Ishikawa (cell line): ENCODE measurements around the gene HIPK1.

ENCODE experiments used
- CEBPB ChIP-seq: IDR thresholded peaks from 2 replicates; pipeline ENCODE4 v1.6.1; 2012
- CREB1 ChIP-seq: IDR thresholded peaks from 2 replicates; pipeline ENCODE4 v1.6.1; 2012; ENCODE audit warnings: low read depth
- EGR1 ChIP-seq: IDR thresholded peaks from 2 replicates; pipeline ENCODE4 v1.6.1; 2012
- EP300 ChIP-seq: IDR thresholded peaks from 2 replicates; pipeline ENCODE4 v1.6.1; 2012; ENCODE audit warnings: borderline replicate concordance
- FOXM1 ChIP-seq: IDR thresholded peaks from 2 replicates; pipeline ENCODE4 v1.6.1; 2012; ENCODE audit warnings: low read depth, borderline replicate concordance
- NFIC ChIP-seq: IDR thresholded peaks from 2 replicates; pipeline ENCODE4 v1.6.1; 2012
- RAD21 ChIP-seq: IDR thresholded peaks from 2 replicates; pipeline ENCODE4 v1.6.1; 2012; ENCODE audit warnings: low read depth
- TAF1 ChIP-seq: IDR thresholded peaks from 2 replicates; pipeline ENCODE4 v1.6.1; 2012; ENCODE audit warnings: low read depth, mild to moderate bottlenecking
- TCF12 ChIP-seq: IDR thresholded peaks from 2 replicates; pipeline ENCODE4 v1.6.1; 2012; ENCODE audit warnings: low read depth
- TEAD4 ChIP-seq: IDR thresholded peaks from 2 replicates; pipeline ENCODE4 v1.6.1; 2012
- YY1 ChIP-seq: IDR thresholded peaks from 2 replicates; pipeline ENCODE4 v1.6.1; 2012; ENCODE audit warnings: low read depth
- ZBTB7A ChIP-seq: IDR thresholded peaks from 2 replicates; pipeline ENCODE4 v1.6.1; 2012; ENCODE audit warnings: low read depth
- TF ChIP-seq, protein P1 (sequence below): IDR thresholded peaks from 2 replicates; pipeline ENCODE4 v1.6.1; 2012
- TF ChIP-seq, protein P2 (sequence below): IDR thresholded peaks from 2 replicates; pipeline ENCODE4 v1.6.1; 2012
- TF ChIP-seq, protein P3 (sequence below): IDR thresholded peaks from 2 replicates; pipeline ENCODE4 v1.6.1; 2012; ENCODE audit warnings: low read depth, mild to moderate bottlenecking

The HIPK1 gene

DNA sequence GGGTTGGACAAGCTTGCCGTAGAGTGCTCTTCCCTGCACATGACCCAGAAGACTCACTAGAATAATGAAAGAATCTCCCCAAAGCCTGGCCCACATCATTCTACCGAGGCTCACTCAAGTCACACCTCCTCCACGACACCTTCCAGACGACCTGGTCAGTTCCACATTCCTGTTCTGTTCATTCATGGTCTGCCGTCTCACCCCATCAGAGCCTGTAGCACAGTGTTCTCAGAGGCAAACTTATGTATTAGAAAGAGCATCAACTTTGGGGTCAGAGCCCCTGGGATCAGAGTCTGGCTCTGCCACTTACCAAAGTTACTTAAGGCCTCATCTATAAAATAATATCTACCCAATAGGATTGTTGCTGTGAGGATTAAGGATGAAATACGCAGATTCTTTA, 57.7 kb downstream of the HIPK1 start:
- TF ChIP-seq CEBPB, result no peak

DNA sequence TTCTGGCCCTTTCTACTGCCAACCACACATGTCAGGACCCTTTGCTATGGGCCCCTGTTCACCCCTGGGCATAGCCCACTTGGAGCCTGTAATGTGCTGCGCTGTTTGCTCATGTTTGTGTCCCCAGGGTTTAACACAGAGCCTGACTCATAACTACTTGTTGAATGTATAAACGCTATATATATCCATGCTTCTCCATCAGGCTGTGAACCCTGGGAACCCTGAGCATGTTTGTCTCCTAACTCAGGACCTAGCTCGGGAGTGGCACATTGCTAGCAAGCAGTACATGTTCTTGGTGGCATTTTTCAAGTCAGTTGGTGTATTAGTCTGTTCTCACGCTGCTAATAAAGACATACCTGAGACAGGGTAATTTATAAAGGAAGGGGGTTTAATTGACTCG, 58.1 kb downstream of the HIPK1 start:
- TF ChIP-seq CREB1 (no peak), TAF1 (no peak)
- TF ChIP-seq, protein P1, sequence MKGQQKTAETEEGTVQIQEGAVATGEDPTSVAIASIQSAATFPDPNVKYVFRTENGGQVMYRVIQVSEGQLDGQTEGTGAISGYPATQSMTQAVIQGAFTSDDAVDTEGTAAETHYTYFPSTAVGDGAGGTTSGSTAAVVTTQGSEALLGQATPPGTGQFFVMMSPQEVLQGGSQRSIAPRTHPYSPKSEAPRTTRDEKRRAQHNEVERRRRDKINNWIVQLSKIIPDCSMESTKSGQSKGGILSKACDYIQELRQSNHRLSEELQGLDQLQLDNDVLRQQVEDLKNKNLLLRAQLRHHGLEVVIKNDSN, result no peak

DNA sequence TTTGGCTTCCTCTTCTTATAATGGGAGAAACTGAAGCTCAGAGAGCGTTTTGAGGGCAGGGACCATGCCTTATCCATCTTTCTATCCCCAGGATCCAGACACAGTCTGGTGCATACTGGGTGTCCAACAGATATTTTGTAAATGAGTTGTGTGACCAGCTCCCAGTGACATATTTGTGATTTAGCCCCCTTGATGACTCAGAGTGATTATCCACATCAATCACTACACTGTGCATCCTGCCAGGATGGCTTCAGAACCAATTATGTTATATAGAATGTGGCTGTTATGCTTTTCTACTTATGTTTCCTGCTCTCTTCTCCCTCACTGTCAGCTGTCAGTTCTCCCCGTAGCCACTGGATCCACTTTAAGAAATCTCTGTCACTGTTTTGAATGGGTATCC, 61.4 kb downstream of the HIPK1 start:
- no peak for TF ChIP-seq RAD21
- TF ChIP-seq, protein P1, result no peak
- no peak for TF ChIP-seq FOXM1
- TF ChIP-seq, protein P2, sequence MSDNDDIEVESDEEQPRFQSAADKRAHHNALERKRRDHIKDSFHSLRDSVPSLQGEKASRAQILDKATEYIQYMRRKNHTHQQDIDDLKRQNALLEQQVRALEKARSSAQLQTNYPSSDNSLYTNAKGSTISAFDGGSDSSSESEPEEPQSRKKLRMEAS, result no peak
- no peak for TF ChIP-seq NFIC
- TF ChIP-seq, protein P3, sequence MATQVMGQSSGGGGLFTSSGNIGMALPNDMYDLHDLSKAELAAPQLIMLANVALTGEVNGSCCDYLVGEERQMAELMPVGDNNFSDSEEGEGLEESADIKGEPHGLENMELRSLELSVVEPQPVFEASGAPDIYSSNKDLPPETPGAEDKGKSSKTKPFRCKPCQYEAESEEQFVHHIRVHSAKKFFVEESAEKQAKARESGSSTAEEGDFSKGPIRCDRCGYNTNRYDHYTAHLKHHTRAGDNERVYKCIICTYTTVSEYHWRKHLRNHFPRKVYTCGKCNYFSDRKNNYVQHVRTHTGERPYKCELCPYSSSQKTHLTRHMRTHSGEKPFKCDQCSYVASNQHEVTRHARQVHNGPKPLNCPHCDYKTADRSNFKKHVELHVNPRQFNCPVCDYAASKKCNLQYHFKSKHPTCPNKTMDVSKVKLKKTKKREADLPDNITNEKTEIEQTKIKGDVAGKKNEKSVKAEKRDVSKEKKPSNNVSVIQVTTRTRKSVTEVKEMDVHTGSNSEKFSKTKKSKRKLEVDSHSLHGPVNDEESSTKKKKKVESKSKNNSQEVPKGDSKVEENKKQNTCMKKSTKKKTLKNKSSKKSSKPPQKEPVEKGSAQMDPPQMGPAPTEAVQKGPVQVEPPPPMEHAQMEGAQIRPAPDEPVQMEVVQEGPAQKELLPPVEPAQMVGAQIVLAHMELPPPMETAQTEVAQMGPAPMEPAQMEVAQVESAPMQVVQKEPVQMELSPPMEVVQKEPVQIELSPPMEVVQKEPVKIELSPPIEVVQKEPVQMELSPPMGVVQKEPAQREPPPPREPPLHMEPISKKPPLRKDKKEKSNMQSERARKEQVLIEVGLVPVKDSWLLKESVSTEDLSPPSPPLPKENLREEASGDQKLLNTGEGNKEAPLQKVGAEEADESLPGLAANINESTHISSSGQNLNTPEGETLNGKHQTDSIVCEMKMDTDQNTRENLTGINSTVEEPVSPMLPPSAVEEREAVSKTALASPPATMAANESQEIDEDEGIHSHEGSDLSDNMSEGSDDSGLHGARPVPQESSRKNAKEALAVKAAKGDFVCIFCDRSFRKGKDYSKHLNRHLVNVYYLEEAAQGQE, result no peak

DNA sequence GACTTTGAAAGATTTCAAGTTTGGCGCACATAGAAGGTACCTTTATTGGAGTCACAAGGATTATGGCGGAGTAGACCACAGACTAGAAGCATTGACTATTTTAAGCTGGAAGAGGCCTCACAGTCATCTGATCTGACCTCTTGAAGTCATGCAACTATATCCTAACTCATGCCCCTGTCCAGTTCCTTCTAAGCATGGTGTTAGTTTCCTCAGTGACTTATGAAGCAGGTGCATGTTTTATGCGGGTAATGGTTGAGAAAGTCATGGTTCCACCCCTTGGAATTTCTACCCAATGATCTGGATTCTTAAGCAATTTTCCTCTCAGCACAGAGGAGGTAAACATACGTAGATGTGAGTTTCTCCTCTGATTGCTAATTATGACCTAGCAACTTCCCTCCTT, 61.8 kb downstream of the HIPK1 start:
- no peak for TF ChIP-seq NFIC
- TF ChIP-seq, protein P3, result no peak
- no peak for TF ChIP-seq YY1
- TF ChIP-seq FOXM1, result no peak
- TF ChIP-seq CREB1, result no peak
- TF ChIP-seq TEAD4, result no peak
- TF ChIP-seq TAF1, result no peak
- TF ChIP-seq ZBTB7A, result no peak
- TF ChIP-seq, protein P2, result no peak
- TF ChIP-seq EP300, result no peak
- no peak for TF ChIP-seq RAD21
- TF ChIP-seq TCF12, result no peak
- no peak for TF ChIP-seq CEBPB
- TF ChIP-seq EGR1, result no peak
- TF ChIP-seq, protein P1, result no peak

DNA sequence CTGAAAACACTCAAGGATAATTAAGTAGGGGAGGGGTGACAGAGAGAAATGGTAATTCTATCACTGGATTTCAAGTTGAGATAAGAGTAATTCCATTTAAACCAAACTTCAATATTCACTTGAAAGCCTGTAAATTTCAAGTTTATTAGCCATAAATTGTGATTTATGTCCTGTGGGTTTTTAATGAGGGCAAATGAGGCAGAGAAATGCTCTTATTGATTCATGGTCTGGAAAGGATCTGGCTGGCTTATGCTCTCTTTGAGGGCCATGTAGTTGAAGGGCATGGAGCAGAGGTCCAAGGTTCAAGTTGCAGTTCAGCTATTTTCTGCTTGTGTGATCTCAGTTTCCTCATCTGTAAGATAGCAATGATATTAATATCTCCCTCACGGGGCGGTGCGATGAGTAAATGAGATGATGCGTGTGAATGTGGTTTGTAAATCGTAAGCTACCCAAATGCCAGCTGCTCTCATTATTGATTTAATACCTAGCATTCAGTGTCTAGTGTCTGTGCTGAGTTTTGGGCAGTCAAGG, 62.4 kb downstream of the HIPK1 start:
- TF ChIP-seq FOXM1 (no peak), TAF1 (no peak), EGR1 (no peak), CEBPB (no peak), TCF12 (no peak), CREB1 (no peak), TEAD4 (no peak), RAD21 (no peak), NFIC (no peak), YY1 (no peak)
- TF ChIP-seq, protein P1, result no peak
- TF ChIP-seq, protein P3, result no peak
- TF ChIP-seq, protein P2, result no peak
